ENCODE data around the gene ARHGAP10.

ARHGAP10 gene

DNA sequence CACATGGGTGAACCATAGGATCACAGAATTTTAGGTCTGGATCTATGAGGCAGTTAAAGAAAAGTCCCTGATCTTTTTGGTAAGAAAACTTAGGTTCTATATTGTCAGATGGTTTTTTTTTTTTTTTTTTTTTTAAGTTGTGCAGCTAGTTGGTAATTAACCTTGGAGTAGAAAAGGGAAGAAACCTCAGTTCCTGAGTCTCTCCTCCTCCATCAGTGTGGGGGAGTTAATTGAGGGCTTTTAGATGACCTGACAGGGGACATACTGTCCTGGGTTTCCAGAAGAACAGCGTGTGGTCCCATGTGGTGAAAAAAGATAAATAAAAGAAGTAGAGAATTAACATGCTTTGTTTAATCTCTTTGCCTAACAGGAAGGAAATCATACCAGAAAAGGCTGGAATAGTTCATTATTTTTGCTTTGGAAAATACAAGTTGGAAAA, 123.7 kb downstream of the ARHGAP10 start:
- DNase-seq (ENCODE audit: low read depth, low spot score): no peak
- H3K9me3 ChIP-seq (ENCODE audit: low read depth, low read length): no peaks in the 10 kb centered on the region
- H3K36me3 ChIP-seq (ENCODE audit: insufficient read depth, low read length): no peaks in the 10 kb centered on the region
- no peak overlapping the region for H3K4me3 ChIP-seq
- TF ChIP-seq EZH2 (IDR thresholded peaks at IDR 0.05): no peak
- TF ChIP-seq POLR2AphosphoS5 (IDR thresholded peaks at IDR 0.05; ENCODE audit: borderline replicate concordance, low read depth, low read length): no peak
- no peak for TF ChIP-seq FOXP2 (optimal IDR thresholded peaks at IDR 0.05; ENCODE audit: control extremely low read depth, extremely low read length, insufficient read depth)
- no peak overlapping the region for H3K9ac ChIP-seq (ENCODE audit: insufficient read length)
- no peak overlapping the region for H3K27ac ChIP-seq

- no peaks in the 10 kb centered on the region for H3K9me3 ChIP-seq (ENCODE audit: low read depth, low read length)
- no peak for DNase-seq (ENCODE audit: low read depth, low spot score)
- no peak overlapping the region for H3K27ac ChIP-seq
- H3K9ac ChIP-seq (ENCODE audit: insufficient read length): no peak overlapping the region
- TF ChIP-seq FOXP2 (optimal IDR thresholded peaks at IDR 0.05; ENCODE audit: control extremely low read depth, extremely low read length, insufficient read depth): no peak
- TF ChIP-seq EZH2 (IDR thresholded peaks at IDR 0.05): no peak
- no peak for TF ChIP-seq POLR2AphosphoS5 (IDR thresholded peaks at IDR 0.05; ENCODE audit: borderline replicate concordance, low read depth, low read length)
- no peaks in the 10 kb centered on the region for H3K36me3 ChIP-seq (ENCODE audit: insufficient read depth, low read length)
- no peak overlapping the region for H3K4me3 ChIP-seq
Measured at GRCh38 chr4:147860960-147861359, 129.1 kb downstream of the ARHGAP10 start.

DNA sequence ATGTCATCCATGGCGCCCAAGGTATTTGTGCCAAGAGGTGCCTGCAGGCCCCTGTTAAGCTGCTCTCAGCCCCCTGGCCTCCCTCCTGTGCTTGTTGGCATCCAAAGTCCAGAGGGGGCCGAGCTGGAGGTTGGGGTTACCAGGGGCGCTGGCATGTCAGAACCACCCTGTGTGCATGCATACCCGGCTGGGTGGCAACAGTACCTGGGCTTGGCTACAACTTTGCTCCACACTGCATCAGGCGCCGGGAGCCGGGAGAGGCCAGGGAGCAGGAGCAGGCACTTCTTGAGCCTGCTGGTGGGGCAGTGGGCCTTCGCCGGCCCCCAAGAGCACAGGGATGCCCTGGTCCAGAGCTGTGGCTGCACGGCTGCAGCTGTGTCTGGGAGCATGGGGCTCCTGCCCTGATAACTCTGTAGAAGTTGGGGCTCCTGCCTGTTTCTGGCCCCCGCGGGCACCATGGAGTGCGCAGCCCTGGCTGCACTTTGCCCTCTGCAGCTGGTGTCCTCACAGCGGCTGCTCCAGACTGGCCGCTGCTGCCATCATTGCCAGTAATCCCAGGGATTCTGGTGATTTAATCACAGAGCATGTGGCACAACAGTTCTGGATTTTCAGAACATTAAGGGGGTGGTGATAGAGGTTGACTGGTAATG, 130.3 kb downstream of the ARHGAP10 start:
- Histone ChIP-seq H3K4me3 (no peak overlapping the region), H3K9ac (ENCODE audit: insufficient read length) (no peak overlapping the region), H3K27ac (no peak overlapping the region), H3K9me3 (ENCODE audit: low read depth, low read length) (no peaks in the 10 kb centered on the region), H3K36me3 (ENCODE audit: insufficient read depth, low read length) (no peaks in the 10 kb centered on the region)
- no peak for DNase-seq (ENCODE audit: low read depth, low spot score)
- no peak for TF ChIP-seq FOXP2 (optimal IDR thresholded peaks at IDR 0.05; ENCODE audit: control extremely low read depth, extremely low read length, insufficient read depth)
- TF ChIP-seq EZH2 (IDR thresholded peaks at IDR 0.05): no peak
- TF ChIP-seq POLR2AphosphoS5 (IDR thresholded peaks at IDR 0.05; ENCODE audit: borderline replicate concordance, low read depth, low read length): no peak

DNA sequence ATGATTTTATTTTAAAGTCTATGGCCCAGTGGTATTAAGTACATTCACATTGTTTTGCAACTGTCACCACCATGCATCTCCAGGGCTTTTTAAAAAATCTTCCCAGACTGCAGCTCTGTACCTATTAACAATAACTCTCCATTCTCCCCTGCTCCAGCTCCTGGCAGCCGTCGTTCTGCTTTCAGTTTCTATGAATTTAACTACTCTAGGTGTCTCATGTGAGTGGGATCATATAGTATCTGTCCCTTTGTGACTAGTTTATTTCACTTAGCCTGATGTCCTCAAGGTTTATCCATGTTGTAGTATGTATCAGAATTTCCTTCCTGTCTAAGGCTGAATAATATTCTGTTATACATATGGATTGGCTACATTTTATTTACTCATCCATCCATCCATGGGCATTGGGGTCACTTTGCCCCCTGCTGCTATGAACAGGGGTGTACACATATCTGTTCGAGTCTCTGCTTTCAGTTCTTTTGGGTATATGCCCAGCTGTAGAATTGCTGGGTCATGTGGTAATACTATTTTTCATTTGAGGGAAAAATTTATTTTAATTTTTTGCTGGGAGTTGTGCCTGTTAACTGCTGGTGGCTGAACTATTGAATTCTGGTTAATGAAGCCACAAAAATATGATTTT, 131.3 kb downstream of the ARHGAP10 start:
- TF ChIP-seq FOXP2 (optimal IDR thresholded peaks at IDR 0.05; ENCODE audit: control extremely low read depth, extremely low read length, insufficient read depth) (no peak), POLR2AphosphoS5 (IDR thresholded peaks at IDR 0.05; ENCODE audit: borderline replicate concordance, low read depth, low read length) (no peak)
- Histone ChIP-seq H3K9ac (ENCODE audit: insufficient read length) (no peak overlapping the region), H3K36me3 (ENCODE audit: insufficient read depth, low read length) (no peaks in the 10 kb centered on the region), H3K9me3 (ENCODE audit: low read depth, low read length) (no peaks in the 10 kb centered on the region), H3K4me3 (no peak overlapping the region), H3K27ac (no peak overlapping the region)
- DNase-seq (ENCODE audit: low read depth, low spot score): no peak

DNA sequence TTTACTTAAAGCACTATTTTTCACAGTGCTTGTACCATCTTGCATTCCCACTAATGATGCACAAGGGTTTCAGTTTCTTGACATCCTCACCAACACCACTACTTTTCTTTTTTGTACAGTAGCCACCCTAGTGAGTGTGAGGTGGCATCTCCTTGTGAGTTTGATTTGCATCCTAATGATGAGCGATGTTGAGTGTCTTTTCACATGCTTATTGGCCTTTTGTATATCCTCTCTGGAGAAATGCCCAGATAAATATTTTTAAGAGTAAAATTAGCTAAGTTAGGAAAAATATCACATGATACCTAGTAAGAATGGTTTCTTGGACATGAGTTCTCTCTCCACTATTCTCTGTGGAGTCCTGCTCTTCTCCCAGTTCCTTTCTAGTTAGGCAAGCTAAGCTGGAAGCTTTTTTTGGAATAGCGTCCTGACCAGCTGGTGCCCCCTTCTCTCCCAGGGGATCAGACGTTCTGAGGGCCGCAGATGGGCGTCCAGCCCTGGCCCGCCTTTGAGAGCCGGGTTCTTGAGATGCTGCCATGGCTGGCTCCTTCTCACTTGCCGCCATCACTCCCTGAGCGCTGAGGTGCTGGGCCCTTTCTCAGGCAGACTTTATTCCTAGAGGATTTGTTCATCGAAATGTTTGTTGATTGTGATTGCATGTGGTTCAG, 132.1 kb downstream of the ARHGAP10 start:
- DNase-seq (ENCODE audit: low read depth, low spot score): no peak
- Histone ChIP-seq H3K4me3 (no peak overlapping the region), H3K9me3 (ENCODE audit: low read depth, low read length) (no peaks in the 10 kb centered on the region), H3K36me3 (ENCODE audit: insufficient read depth, low read length) (no peaks in the 10 kb centered on the region), H3K27ac (no peak overlapping the region), H3K9ac (ENCODE audit: insufficient read length) (no peak overlapping the region)
- TF ChIP-seq FOXP2 (optimal IDR thresholded peaks at IDR 0.05; ENCODE audit: control extremely low read depth, extremely low read length, insufficient read depth) (no peak), EZH2 (IDR thresholded peaks at IDR 0.05) (no peak), POLR2AphosphoS5 (IDR thresholded peaks at IDR 0.05; ENCODE audit: borderline replicate concordance, low read depth, low read length) (no peak)

GRCh38 chr4:147864607-147865006, 132.7 kb downstream of the ARHGAP10 start:
- H3K36me3 ChIP-seq (ENCODE audit: insufficient read depth, low read length): no peaks in the 10 kb centered on the region
- DNase-seq (ENCODE audit: low read depth, low spot score): no peak
- no peaks in the 10 kb centered on the region for H3K9me3 ChIP-seq (ENCODE audit: low read depth, low read length)
- no peak overlapping the region for H3K9ac ChIP-seq (ENCODE audit: insufficient read length)
- H3K27ac ChIP-seq: no peak overlapping the region
- no peak for TF ChIP-seq EZH2 (IDR thresholded peaks at IDR 0.05)
- TF ChIP-seq POLR2AphosphoS5 (IDR thresholded peaks at IDR 0.05; ENCODE audit: borderline replicate concordance, low read depth, low read length): no peak
- no peak for TF ChIP-seq FOXP2 (optimal IDR thresholded peaks at IDR 0.05; ENCODE audit: control extremely low read depth, extremely low read length, insufficient read depth)
- H3K4me3 ChIP-seq: no peak overlapping the region

- no peak for TF ChIP-seq EZH2 (IDR thresholded peaks at IDR 0.05)
- TF ChIP-seq POLR2AphosphoS5 (IDR thresholded peaks at IDR 0.05; ENCODE audit: borderline replicate concordance, low read depth, low read length): no peak
- no peak for TF ChIP-seq FOXP2 (optimal IDR thresholded peaks at IDR 0.05; ENCODE audit: control extremely low read depth, extremely low read length, insufficient read depth)
- Histone ChIP-seq H3K27ac (peak overlapping the region; percentile 40), H3K36me3 (ENCODE audit: insufficient read depth, low read length) (no peaks in the 10 kb centered on the region), H3K4me3 (no peak overlapping the region), H3K9ac (ENCODE audit: insufficient read length) (peak overlapping the region; percentile 13), H3K9me3 (ENCODE audit: low read depth, low read length) (no peaks in the 10 kb centered on the region)
- DNase-seq (ENCODE audit: low read depth, low spot score): no peak
Measured at GRCh38 chr4:147865926-147866325, 134.0 kb downstream of the ARHGAP10 start.

- Histone ChIP-seq H3K9me3 (ENCODE audit: low read depth, low read length) (no peaks in the 10 kb centered on the region), H3K9ac (ENCODE audit: insufficient read length) (peak overlapping the region; percentile 13), H3K27ac (peak overlapping the region; percentile 40), H3K4me3 (no peak overlapping the region), H3K36me3 (ENCODE audit: insufficient read depth, low read length) (no peaks in the 10 kb centered on the region)
- TF ChIP-seq FOXP2 (optimal IDR thresholded peaks at IDR 0.05; ENCODE audit: control extremely low read depth, extremely low read length, insufficient read depth): no peak
- no peak for TF ChIP-seq EZH2 (IDR thresholded peaks at IDR 0.05)
- no peak for TF ChIP-seq POLR2AphosphoS5 (IDR thresholded peaks at IDR 0.05; ENCODE audit: borderline replicate concordance, low read depth, low read length)
- DNase-seq (ENCODE audit: low read depth, low spot score): peak; percentile 95
Measured at GRCh38 chr4:147866532-147867271, 134.8 kb downstream of the ARHGAP10 start.
